ENCODE results near the gene CADM1. TPM values are rescaled to one million over a fixed set of nuclear protein-coding genes. Genes with fewer than 3 reads are reported as not detected.

The CADM1 gene
- total and polyA plus RNA-seq, 9 of the 15 experiments (the other 6 are each of a cell fraction or from before 2014, with no cell fraction given): 0.42 TPM; not detected in 8

DNA sequence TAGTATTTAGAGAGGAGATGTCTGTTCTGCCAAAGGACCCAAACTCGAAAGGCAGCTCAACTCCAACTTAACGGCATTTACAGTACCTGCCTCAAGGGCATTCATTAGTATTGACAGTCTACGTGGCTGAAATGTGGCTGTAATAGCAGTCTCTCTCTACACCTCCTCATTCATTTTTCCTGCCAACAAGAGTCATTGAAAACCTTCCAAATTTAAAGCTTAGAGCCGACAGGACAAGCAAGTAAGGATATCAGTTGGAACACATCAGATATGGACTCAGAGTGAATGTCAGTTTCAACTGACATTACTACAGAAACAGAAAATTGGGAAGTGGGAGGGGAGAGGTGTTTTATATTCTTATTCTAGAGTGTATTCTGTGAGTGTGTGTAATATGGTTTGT is 253.1 kb downstream of the CADM1 start (continued):
- TF ChIP-seq, protein P1, sequence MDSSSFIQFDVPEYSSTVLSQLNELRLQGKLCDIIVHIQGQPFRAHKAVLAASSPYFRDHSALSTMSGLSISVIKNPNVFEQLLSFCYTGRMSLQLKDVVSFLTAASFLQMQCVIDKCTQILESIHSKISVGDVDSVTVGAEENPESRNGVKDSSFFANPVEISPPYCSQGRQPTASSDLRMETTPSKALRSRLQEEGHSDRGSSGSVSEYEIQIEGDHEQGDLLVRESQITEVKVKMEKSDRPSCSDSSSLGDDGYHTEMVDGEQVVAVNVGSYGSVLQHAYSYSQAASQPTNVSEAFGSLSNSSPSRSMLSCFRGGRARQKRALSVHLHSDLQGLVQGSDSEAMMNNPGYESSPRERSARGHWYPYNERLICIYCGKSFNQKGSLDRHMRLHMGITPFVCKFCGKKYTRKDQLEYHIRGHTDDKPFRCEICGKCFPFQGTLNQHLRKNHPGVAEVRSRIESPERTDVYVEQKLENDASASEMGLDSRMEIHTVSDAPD (CRISPR knock-in tag; IDR thresholded peaks at IDR 0.05): no peak
- TF ChIP-seq HNRNPUL1 (IDR thresholded peaks at IDR 0.05; ENCODE audit: low read length): no peak
- no peak for TF ChIP-seq SMARCA4 (IDR thresholded peaks at IDR 0.05)
- TF ChIP-seq RFX5 (IDR thresholded peaks at IDR 0.05; ENCODE audit: low read depth, low read length): no peak
- TF ChIP-seq, protein P2, sequence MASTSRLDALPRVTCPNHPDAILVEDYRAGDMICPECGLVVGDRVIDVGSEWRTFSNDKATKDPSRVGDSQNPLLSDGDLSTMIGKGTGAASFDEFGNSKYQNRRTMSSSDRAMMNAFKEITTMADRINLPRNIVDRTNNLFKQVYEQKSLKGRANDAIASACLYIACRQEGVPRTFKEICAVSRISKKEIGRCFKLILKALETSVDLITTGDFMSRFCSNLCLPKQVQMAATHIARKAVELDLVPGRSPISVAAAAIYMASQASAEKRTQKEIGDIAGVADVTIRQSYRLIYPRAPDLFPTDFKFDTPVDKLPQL (IDR thresholded peaks at IDR 0.05; ENCODE audit: extremely low read depth, insufficient read length): no peak
- TF ChIP-seq CTBP1 (IDR thresholded peaks at IDR 0.05; ENCODE audit: borderline replicate concordance): no peak

DNA sequence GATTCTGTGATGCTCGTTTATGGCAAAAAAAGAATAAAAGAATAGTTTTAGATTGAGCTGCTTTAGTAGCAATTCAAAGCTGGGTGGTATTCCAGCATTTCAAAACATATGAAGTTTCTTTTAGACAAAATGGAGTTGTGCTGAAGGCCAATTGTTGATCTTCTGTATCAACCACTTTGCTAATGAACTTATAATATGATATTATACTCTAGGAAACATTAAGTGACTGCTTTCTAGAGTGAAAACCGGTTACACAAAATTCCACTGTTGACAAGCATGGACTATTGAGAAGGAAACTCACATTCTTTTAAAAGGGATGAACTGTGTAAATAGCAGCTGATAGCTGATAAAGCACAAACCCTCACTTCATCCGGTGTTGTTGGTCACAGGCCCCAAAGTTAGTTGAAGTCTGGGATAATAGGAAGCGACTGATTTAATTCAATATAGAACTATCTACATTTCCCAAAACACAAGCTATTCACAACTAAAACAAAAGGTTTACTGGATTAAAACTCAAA is 255.1 kb downstream of the CADM1 start:
- Histone ChIP-seq H3K4me3 (no peak overlapping the region), H3K4me1 (replicated peaks in 1 of 2; ENCODE audit: control insufficient read depth in 2 of 2, insufficient read depth in 2 of 2, low read length in 2 of 2) (no peaks in the 10 kb centered on the region), H3K9me3 (replicated peaks; ENCODE audit: control insufficient read depth, insufficient read depth, low read depth, low read length) (no peaks in the 10 kb centered on the region), H2AFZ (ENCODE audit: low read depth, low read length) (no peak overlapping the region), H3K79me2 (ENCODE audit: control insufficient read depth, insufficient read depth, low read length) (no peaks in the 10 kb centered on the region), H3K9me1 (ENCODE audit: control insufficient read depth, insufficient read depth, low read length) (no peaks in the 10 kb centered on the region), H3K36me3 (ENCODE audit: control insufficient read depth, insufficient read depth, low read length) (no peaks in the 10 kb centered on the region), H3K4me2 (ENCODE audit: insufficient read depth, low read length) (no peak overlapping the region), H3K9ac (ENCODE audit: insufficient read depth in 1 of 2, low read depth in 2 of 2, low read length in 2 of 2) (no peak overlapping the region), H3K27ac (ENCODE audit: extremely low read depth, low read depth, low read length) (no peak overlapping the region), H3K27me3 (ENCODE audit: control insufficient read depth in 2 of 2, insufficient read depth in 2 of 2, low read length in 2 of 2) (no peaks in the 10 kb centered on the region), H4K20me1 (replicated peaks; ENCODE audit: control insufficient read depth, insufficient read depth, low read length) (no peaks in the 10 kb centered on the region)
- intact Hi-C loops (cut with micrococcal nuclease) (no loop called here), in situ Hi-C loops (cut with MboI) (no loop called here)
- DNase-seq (ENCODE audit: extremely low read depth in 1 of 4, low spot score in 3 of 4) (no peak), ATAC-seq (no peak), FAIRE-seq (no peak)
- 0% methylated on average over 4 of the region's 4 CpGs for WGBS (ENCODE audit: insufficient coverage, low coverage, missing lambda C conversion rate)
- POLR2A ChIA-PET: interaction anchor here (0.6 kb wide), 1 partner anchor 1256 kb away, joined by 3 read pairs; no protein-coding TSS in a partner anchor
- CTCF ChIA-PET (ENCODE audit: low intra/inter-chr PET ratio): no interaction called here
- no peak for TF ChIP-seq PHF20 (IDR thresholded peaks at IDR 0.05; ENCODE audit: partially characterized antibody)
- TF ChIP-seq, protein P3, sequence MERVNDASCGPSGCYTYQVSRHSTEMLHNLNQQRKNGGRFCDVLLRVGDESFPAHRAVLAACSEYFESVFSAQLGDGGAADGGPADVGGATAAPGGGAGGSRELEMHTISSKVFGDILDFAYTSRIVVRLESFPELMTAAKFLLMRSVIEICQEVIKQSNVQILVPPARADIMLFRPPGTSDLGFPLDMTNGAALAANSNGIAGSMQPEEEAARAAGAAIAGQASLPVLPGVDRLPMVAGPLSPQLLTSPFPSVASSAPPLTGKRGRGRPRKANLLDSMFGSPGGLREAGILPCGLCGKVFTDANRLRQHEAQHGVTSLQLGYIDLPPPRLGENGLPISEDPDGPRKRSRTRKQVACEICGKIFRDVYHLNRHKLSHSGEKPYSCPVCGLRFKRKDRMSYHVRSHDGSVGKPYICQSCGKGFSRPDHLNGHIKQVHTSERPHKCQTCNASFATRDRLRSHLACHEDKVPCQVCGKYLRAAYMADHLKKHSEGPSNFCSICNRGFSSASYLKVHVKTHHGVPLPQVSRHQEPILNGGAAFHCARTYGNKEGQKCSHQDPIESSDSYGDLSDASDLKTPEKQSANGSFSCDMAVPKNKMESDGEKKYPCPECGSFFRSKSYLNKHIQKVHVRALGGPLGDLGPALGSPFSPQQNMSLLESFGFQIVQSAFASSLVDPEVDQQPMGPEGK (CRISPR knock-in tag; IDR thresholded peaks at IDR 0.05; ENCODE audit: borderline replicate concordance): no peak
- TF ChIP-seq ADNP (tag; IDR thresholded peaks at IDR 0.05): no peak
- BruUV-seq (replicated peaks): no TSS peak

Data from K562 (cell line).